SU-DHL-6 (cell line): ENCODE data around the gene MYO15B.

Experiments
- H2AFZ ChIP-seq: fragments of 200-600 bp; sonication (generic); 2 replicates; pipeline ENCODE4 v1.6.1; 2014; ENCODE audit warnings: low read depth, mild to moderate bottlenecking, moderate library complexity, mixed read lengths, antibody characterized with exemption, low read length; ENCODE audit not compliant: severe bottlenecking
- H3F3A ChIP-seq: fragments of 200-600 bp; shearing (Covaris generic); 2 replicates; pipeline ENCODE4 v1.6.0; 2016; ENCODE audit warnings: antibody characterized with exemption, mild to moderate bottlenecking; ENCODE audit not compliant: insufficient read depth
- H3K27ac ChIP-seq: fragments of 200-600 bp; sonication (generic); 2 replicates; pipeline ENCODE4 v1.5.1; 2016; ENCODE audit warnings: low read depth, mild to moderate bottlenecking, low read length, moderate library complexity, mixed read lengths
- H3K27me3 ChIP-seq: fragments of 200-600 bp; sonication (generic), shearing (Covaris generic); 2 replicates; pipeline ENCODE4 v1.6.0; 2014; ENCODE audit warnings: mild to moderate bottlenecking, low read length
- H3K36me3 ChIP-seq: fragments of 200-600 bp; sonication (generic); 2 replicates; pipeline ENCODE4 v1.6.1; 2014; ENCODE audit warnings: mild to moderate bottlenecking, low read length, mixed read lengths
- H3K4me2 ChIP-seq: fragments of 300-600, 200-600 bp; shearing (Covaris generic), sonication (generic); 2 replicates; pipeline ENCODE4 v1.6.0; 2014; ENCODE audit warnings: low read length, low read depth, mild to moderate bottlenecking; ENCODE audit not compliant: poor library complexity, severe bottlenecking
- H3K4me3 ChIP-seq: fragments of 200-600 bp; sonication (generic); 2 replicates; pipeline ENCODE4 v1.5.1; 2014; ENCODE audit warnings: antibody characterized with exemption, low read length, mild to moderate bottlenecking, mixed read lengths; ENCODE audit not compliant: insufficient read depth, poor library complexity, severe bottlenecking
- H3K79me2 ChIP-seq: fragments of 200-600 bp; sonication (generic); 2 replicates; pipeline ENCODE4 v1.6.1; 2014; ENCODE audit warnings: mild to moderate bottlenecking, low read length, moderate library complexity; ENCODE audit not compliant: insufficient read depth
- H3K9ac ChIP-seq: fragments of 200-600 bp; sonication (generic); 2 replicates; pipeline ENCODE4 v1.7.0; 2014; ENCODE audit warnings: mild to moderate bottlenecking, low read length
- H3K9me2 ChIP-seq: fragments of 200-600 bp; sonication (generic); replicated peaks from 2 replicates; pipeline ENCODE4 v1.6.1; 2014; ENCODE audit warnings: low read length; ENCODE audit not compliant: insufficient read depth
- H3K9me3 ChIP-seq: fragments of 200-600 bp; sonication (generic); 2 replicates; pipeline ENCODE4 v1.6.1; 2014; ENCODE audit warnings: low read length, mixed read lengths; ENCODE audit not compliant: insufficient read depth
- H4K20me1 ChIP-seq: fragments of 200-600 bp; sonication (generic); 2 replicates; pipeline ENCODE4 v1.6.1; 2014; ENCODE audit warnings: low read depth, mild to moderate bottlenecking, antibody characterized with exemption, low read length, moderate library complexity, mixed read lengths
- EZH2phosphoT487 ChIP-seq: fragments of 200-600 bp; sonication (generic), shearing (Covaris generic); conservative IDR thresholded peaks from 2 replicates; pipeline ENCODE4 v1.6.1; 2018; ENCODE audit warnings: mild to moderate bottlenecking, antibody characterized with exemption, low read length, moderate library complexity, mixed read lengths
- TF ChIP-seq, protein P1 (sequence below): fragments of 200-600 bp; sonication (generic); IDR thresholded peaks from one replicate; pipeline ENCODE4 v1.5.1; 2017; ENCODE audit warnings: antibody characterized with exemption, mild to moderate bottlenecking, low read length, moderate library complexity; ENCODE audit not compliant: insufficient read depth, poor library complexity, severe bottlenecking

MYO15B gene

DNA sequence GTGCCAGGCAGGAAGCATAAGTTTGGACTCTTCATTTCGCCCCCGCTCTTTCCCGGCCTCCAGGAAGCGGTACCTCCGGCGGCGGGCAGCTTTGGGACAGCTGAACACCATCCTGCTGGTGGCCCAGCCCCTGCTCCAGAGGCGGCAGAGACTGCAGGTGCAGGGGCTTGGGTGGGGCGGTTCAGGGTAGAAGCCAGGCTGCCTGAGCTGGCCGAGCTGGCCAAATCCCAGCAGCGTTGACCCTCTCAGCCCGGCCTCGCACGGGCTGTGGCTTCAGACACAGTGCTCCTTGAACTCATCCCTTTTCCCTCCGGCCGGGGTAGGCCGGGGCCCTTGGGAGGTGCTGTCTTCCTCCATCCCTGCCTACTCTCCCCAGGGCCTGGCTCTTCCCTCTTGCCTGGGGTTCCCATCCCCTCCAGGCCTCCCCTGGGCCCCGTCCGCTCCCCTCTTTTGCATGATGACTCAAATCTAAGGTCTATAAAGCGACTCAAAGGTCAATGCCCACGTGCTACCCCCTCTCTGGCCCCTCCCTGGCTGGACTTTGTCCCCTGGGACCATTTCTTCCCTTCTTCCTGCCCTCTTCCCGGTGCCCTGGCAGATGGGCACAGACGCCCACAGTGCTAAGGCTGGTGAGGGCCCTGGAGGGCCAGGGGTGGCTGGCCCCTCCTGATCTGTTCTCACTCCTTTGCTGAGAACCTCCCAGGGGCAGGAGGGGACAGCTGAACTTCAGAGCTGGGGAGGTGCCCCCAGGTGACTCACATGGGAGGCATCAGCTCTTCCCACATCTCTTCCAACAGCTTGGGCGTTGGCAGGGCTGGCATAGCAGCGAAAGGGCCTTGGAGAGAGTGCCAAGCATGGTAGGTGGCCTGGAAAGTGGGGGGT is 22.7 kb downstream of the MYO15B start:
- Histone ChIP-seq H4K20me1 (no peaks in the 10 kb centered on the region), H3K4me2 (no peak overlapping the region), H2AFZ (no peak overlapping the region), H3K36me3 (no peaks in the 10 kb centered on the region), H3K9me3 (no peaks in the 10 kb centered on the region), H3K79me2 (no peaks in the 10 kb centered on the region), H3K9ac (no peak overlapping the region), H3K9me2 (no peaks in the 10 kb centered on the region), H3F3A (no peaks in the 10 kb centered on the region), H3K4me3 (no peak overlapping the region), H3K27ac (no peak overlapping the region), H3K27me3 (no peaks in the 10 kb centered on the region)
- TF ChIP-seq, protein P1, sequence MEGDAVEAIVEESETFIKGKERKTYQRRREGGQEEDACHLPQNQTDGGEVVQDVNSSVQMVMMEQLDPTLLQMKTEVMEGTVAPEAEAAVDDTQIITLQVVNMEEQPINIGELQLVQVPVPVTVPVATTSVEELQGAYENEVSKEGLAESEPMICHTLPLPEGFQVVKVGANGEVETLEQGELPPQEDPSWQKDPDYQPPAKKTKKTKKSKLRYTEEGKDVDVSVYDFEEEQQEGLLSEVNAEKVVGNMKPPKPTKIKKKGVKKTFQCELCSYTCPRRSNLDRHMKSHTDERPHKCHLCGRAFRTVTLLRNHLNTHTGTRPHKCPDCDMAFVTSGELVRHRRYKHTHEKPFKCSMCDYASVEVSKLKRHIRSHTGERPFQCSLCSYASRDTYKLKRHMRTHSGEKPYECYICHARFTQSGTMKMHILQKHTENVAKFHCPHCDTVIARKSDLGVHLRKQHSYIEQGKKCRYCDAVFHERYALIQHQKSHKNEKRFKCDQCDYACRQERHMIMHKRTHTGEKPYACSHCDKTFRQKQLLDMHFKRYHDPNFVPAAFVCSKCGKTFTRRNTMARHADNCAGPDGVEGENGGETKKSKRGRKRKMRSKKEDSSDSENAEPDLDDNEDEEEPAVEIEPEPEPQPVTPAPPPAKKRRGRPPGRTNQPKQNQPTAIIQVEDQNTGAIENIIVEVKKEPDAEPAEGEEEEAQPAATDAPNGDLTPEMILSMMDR, result no peak
- no peak for TF ChIP-seq EZH2phosphoT487

DNA sequence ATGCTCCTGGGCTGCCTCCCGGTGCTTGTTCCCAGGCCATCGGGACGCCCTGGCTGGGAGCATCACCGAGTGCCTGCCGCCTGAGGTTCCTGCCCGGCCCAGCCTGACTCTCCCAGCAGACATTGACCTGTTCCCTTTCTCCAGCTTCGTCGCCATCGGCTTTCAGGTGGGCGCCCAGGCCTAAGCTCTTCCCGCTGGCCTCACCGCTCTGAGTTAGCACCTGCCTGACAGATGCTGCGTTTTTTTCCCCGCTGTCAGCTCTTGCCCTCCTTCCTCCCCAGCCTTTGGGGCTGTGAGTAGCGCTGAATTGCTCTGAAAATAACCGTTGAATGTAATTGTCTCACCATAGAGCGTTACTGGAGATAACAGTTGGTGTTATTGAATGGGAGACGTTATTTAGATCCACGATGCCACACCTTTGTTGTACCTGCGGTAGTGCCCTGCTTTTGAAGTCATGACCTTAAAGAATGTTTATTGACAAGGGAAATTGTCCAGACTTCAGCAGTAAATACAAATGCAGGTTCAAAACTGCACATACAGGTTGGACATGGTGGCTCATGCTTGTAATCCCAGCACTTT is 24.3 kb downstream of the MYO15B start:
- no peaks in the 10 kb centered on the region for H3K9me2 ChIP-seq
- no peak overlapping the region for H3K9ac ChIP-seq
- no peaks in the 10 kb centered on the region for H3K79me2 ChIP-seq
- no peaks in the 10 kb centered on the region for H3K36me3 ChIP-seq
- H3K4me3 ChIP-seq, result no peak overlapping the region
- TF ChIP-seq, protein P1, result no peak
- no peak for TF ChIP-seq EZH2phosphoT487
- no peaks in the 10 kb centered on the region for H3K9me3 ChIP-seq
- H3F3A ChIP-seq, result no peaks in the 10 kb centered on the region
- H3K27me3 ChIP-seq, result no peaks in the 10 kb centered on the region
- H3K4me2 ChIP-seq, result no peak overlapping the region
- H3K27ac ChIP-seq, result no peak overlapping the region
- no peak overlapping the region for H2AFZ ChIP-seq
- no peaks in the 10 kb centered on the region for H4K20me1 ChIP-seq

DNA sequence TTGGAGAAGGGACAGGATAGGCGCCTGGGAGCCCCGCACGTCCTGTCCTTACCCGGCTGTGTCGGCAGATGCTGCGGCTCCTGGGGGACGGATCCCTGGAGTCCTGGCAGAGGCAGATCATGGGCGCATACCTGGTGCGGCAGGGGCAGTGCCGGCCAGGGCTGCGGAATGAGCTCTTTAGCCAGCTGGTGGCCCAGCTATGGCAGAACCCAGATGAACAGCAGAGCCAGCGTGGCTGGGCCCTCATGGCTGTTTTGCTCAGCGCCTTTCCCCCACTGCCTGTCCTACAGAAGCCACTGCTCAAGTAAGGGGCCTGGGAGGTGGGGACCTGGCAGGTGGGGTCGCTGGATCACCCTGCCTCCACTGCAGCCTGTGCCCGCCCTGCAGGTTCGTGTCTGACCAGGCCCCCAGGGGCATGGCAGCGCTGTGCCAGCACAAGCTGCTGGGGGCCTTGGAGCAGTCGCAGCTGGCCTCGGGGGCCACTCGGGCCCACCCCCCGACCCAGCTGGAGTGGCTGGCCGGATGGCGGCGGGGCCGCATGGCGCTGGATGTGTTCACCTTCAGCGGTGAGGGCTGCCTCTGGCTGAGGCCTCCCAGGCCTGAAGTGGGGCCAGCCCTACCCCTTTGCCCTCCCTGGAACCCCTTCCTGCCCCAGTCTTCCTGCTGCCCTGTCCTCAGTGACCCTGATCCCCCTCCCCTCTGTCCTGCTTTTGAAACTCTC is 25.5 kb downstream of the MYO15B start:
- Histone ChIP-seq H3K9ac (no peak overlapping the region), H3K27ac (no peak overlapping the region), H3K79me2 (no peaks in the 10 kb centered on the region), H3K4me3 (no peak overlapping the region), H3K4me2 (no peak overlapping the region), H3K27me3 (no peaks in the 10 kb centered on the region), H4K20me1 (no peaks in the 10 kb centered on the region), H2AFZ (no peak overlapping the region), H3K36me3 (no peaks in the 10 kb centered on the region), H3F3A (no peaks in the 10 kb centered on the region), H3K9me3 (no peaks in the 10 kb centered on the region), H3K9me2 (no peaks in the 10 kb centered on the region)
- TF ChIP-seq, protein P1, result no peak
- no peak for TF ChIP-seq EZH2phosphoT487
